HG03520 (cell line): ENCODE results near the gene VPS29.
"Not testable (repeated sequence)": the region's sequence is repeated elsewhere in the genome, so short reads cannot be mapped to it uniquely, and the experiment has no call there.

Experiments
- ATAC-seq: cut with Tn5 transposase; IDR thresholded peaks from one replicate; pipeline ENCODE4 v1.9.1; 2021; ENCODE audit warnings: mild to moderate bottlenecking, moderate library complexity; ENCODE audit not compliant: unreplicated experiment

Gene VPS29

DNA sequence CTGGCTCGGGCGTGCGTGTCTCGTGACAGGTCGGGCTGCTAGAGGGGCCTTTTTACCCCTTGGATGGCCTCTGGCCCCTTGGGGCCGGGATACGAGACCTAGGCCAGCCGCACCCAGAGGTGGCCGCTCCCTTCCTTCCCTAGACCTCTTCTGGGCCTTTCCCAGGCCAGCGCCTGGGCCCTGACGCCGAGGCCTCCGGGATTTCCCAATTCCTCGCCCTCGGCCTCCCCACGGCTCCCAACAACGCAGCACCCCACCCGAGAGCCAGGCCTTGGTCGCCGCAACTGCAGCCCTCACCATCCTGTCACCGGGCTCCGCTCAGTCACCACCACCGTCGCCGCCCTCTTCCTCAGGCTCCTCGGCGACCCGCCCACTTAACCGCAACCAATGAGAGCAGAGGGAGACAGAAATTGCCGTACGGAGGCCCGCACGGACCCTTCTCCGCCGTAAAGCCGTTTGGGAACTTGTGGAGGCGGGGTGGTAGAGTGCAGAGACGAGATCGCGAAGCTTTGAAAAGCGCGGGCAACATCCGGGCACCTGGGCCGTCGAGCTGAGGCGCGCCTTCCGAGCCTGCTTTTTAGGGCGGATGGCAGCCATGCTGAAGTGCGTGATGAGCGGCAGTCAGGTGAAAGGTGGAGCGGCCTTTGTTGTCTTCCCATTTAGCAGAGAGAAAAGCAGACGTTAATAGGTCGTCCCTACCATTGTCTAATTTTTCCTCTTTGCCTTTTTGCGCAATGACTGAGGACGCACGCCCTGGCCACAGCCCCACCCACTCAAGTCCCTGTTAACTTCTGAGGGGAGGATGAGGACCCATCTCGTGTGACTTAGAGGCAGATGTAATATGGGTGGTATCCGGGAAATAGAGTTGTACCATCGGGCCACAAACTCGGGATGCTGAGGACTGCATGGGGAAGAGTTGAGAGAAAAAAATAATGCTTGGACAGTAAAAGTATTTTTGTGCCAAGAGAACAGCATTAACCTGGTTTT is at the start of gene VPS29, which contains the start of gene RAD9B:
Gene VPS29 (minus strand): TSS at position 360 of the 987 bp plus-strand sequence. CDS start 60 bp downstream, at position 300.
Gene RAD9B (plus strand): TSS at position 580 of the 987 bp plus-strand sequence. CDS start 7 bp downstream, at position 587.
- peak; percentile 94 for ATAC-seq

DNA sequence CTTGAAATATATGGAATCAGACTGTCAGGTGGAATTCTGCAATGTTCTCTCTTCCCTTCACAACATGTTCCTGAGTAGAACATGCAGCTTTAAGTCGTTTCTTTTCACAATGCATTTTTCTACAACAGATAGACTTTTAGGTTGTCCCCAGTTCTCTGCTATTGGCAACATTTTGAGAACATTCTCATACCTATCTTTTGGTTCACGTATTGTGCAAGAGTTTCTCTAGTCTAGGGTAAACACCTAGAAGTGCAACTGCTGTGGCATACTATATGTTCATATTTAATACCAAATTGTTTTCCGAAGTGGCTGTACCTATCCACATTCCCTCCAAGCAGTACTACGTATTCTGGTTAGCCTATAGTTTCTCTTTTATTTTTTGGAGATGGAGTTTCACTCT is 49.1 kb upstream of the VPS29 start:
- no peak for ATAC-seq

DNA sequence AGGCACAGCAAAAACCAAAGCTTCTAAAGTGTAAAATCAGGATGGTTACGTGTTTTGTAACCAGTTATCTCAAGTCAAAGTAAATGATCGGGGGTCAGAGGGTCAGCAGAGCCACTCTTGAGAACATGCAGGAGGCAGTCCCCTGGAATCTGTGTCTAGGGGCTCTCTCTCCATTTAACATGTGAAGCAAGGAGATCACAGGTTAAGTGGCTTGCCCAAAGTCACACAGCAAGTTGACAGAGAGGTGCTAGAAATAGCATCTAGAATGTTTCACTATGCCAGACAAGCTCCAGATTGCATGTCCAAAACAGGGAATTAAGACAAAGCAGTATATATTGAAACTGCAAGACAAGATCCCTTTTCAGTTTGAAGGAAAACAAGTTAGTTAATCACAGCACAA is 47.8 kb upstream of the VPS29 start:
- ATAC-seq: no peak

DNA sequence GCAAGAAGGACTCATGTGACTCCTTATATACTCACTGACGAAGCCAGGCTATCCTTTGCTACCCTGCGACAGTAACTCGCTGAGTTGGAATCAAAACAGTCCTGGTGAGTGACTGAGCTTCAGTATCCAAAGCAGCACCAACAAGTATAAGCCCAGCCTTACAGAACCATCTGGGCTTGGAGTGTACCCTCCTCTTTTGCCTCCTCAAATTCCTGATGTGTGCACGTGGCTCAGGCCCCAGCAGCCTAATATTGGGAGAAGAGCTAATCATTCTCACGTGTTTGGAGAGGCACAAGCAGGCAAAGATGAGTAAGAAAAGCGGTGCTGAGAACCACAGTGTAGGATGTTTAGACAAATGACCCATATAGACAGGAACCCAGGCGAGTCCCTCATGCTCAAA is 46.8 kb upstream of the VPS29 start:
- ATAC-seq: no peak

DNA sequence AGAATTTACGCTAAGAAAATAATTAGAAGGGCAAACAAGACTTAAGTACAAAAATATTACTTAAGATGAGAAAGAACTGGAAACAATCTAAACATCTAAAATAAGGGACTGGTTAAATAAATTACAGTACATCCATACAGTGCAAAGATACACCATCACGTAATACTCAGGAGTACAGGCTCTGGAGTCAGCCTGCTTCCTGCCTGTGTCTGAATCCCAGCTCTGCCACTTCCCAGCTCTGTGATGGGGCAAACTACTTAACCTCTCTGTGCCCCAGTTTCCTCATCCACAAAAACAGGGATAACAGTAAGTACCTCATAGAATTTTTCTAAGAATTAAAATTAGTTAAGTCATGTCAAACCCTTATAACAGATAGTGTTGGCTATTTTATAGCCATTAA is 45.2 kb upstream of the VPS29 start:
- ATAC-seq: no peak

DNA sequence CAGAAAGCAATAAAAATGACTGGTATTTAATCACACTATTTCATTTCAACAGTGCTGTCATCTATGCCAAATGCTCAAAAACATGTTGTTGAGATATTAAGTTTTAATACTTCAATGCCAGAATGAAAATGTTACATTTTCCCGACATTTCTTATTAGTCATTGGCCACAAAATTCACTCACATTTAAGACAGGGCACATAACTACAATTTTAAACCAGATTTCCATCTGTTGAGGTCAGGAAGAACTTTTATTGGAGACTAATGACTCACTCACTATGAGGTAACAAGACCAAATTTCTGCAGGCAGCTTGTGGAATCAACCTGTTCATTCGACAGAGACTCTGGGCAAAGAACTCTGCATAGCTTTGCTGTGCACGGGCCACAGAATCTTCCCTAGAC is 44.4 kb upstream of the VPS29 start:
- no peak for ATAC-seq

DNA sequence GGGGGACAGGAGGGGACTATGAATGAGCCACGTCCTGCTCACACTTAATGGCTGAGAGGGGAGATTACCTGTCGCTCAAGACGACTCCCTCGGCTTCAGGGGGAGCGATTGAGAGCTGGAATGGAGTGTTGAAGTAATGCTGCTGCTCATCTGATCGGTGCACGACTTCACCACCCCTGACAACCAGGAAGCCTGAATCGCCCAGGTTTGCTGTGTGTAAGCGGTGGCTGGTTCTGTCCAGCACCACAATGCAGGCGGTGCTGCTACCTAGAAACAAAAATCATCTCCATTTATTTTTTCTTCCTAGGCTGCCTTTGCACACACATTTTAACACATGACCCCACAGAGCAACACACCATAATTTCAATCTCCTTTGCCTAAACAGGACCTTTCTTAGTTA is 43.9 kb upstream of the VPS29 start:
- no peak for ATAC-seq

DNA sequence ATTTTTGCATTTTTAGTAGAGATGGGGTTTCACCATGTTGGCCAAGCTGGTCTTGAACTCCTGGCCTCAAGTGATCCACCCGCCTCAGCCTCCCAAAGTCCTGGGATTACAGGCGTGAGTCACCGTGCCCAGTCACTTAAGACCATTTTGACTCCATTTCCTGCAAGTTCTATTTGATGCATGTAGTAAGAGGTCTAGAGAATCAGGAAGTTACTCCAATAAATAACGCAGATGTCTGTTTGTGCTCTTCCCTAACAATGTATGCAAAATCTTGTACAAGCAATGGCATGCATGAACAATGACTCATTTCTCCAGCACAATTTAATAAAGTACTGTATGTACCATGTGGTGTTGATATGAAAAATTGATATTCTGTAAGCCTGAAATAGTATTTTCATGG is 43.3 kb upstream of the VPS29 start:
- ATAC-seq: not testable (repeated sequence)

DNA sequence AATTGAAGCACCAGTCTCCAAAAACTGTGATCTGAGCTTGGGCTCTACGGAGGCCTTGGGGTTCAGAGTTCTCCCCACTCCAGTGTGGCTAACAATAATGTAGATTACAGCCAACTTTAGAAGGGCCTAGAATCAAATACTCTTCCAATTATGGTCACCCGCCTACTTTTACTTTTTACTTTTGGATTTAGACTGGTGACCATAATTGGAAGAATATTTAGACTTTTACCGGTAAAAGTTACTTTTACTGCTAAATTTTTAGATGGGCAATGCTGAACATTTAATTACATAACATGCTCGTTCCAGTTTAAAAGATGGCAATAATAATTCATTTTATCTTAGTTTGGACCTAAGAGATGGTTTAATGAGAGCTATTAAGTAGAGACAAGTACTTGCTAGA is 42.1 kb upstream of the VPS29 start:
- ATAC-seq: no peak

DNA sequence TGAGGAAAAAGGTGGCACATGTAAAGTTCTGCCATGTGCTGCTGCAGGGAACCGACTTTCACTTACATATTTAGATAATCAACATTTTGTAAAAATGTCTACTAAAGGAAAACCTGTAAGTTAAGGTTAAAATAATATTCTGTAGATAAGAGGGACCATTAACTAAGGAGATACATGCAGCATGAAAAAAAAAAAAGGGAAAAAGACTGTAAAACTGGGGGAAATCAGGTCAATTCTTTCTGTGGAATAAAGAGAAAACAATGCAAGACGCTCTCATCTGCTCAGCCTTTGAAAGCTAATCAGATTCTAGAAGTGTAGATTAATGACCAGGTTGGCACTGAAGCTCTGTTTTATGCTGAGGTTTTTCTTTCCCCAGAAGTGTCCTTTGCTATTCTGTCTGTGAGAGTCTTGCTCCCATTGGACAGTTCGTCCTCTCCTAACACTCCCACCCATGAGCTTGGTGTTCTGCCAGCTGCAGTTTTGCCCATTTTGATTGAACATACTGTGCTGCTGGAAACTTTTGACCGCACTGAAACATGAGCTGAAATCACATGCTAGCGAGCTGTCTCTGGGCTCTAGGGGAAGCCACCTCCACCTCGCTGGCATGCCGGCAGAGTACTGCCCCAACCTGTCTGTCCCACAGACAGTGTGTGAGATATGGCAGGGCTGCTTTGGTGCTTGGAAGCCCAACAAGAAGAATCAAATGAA is 41.5 kb upstream of the VPS29 start:
- no peak for ATAC-seq

DNA sequence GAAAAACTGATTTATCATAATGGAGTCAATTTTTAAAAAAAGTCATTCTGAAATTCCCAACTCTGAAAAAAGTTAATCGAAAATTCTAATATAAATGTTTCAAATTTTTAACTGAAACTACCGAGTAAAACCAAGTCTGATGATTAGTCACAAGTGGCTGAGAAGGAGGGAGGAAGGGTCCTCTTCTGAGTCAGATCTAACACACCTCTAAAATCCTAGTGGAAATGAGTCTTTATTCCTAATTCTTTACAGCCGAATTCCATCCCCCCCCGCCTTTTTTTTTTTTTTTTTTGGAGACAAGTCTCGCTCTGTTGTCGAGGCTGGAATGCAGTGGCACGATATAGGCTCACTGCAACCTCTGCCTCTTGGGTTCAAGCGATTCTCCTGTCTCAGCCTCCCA is 38.1 kb upstream of the VPS29 start:
- ATAC-seq: no peak

DNA sequence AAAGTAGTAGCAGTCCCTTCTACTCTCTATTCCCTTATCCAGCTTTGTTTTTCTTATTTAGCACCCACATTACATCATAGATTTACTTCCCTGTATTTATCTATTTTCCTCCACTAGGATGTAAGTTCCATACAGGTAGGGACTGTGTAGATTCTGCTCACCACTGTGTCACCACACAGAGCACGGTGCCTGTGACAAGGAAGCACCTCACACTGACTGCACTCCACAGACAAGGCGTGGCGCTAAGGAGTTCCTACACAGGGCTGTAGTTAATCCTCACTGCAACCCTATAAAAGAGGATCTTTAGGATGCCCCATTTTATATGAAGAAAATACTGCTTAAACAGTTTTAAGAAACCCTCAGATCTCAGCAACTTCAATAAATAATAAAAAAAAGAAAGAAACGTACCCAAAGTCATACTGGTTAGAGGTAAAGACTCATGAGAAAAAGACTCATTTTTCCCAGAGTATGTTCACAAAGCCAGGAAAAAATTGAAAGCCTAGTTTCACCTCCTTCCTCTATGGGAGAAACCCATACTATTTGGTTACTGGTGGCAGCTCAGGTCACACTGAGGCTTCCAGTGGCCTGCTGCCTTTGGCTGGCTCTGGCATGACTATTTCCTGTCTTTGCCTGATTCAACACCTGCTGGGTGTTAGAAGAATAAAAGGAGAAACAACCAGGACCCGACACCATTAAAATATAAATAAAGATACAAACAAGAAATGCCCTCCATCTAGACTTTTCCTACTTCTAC is 37.1 kb upstream of the VPS29 start:
- ATAC-seq: no peak

DNA sequence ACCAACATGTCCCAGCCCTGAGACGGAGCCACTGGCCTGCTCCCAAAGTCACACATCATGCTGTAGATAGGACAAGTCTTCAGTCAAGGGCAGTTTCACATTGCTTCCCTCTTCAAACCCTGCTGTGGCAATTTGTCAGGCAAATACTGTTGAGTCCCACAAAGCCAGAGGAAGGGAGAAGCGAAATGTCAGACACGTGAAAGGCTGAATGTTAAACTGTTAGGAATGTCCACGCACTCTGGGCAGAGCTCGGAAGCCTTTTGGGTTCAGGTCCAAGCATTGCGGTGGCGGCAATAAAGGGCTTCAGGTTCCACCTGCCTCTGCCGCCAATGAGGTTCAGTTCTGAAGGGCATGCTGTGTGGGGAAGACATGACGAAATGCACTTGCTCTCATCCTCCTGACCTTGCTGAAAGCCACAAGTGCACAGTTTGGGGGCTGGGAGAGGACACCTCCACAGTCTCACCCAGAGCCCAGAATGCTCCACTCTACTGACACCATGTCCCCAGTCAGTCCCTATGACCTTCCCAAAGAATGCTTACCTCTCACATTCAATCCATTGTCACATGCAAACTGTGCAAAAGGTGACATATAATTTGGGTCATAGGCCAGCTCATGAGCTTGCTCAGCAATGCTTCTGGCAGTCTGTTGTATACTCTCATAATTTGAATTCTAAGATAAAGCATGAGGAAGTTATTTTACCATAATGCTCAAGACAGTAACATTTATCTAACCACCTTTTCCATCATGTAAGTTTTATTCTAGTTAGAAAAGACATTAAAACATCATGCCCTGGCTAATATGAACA is 35.9 kb upstream of the VPS29 start:
- no peak for ATAC-seq

DNA sequence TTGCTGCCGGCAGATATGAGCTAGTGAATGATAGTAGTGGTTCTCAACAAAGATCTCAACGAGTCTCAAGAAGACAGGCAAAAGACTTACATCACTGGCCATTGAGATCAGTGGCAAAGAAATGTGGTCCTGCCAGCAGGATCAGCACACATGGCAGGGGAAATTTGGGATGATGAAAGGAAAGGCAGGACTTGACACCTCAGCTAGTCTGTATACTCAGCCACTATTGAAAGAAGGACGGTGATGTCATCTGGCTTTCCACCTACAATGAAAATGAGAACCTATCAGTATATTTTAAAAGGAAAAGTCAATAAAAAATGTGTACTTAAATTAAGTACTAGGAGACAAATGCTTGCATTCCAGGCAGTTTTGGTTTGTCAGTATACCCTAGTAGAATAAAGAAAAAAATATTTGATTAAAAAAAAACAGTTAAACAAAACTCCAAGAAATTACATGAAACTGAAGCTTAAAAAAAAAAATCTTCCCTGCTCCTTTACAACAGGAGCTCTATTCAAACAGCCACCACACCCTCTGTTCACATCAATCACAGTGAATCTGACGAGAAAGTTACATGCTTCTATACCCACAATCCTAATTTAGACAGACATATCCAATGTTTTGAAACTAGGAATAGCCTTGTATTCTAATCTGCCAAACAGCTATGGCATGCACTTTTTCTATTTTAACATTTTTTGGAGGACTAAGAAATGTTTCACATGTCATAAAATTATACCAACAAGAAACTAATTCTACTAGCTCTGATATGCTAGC is 35.1 kb upstream of the VPS29 start:
- ATAC-seq: no peak

DNA sequence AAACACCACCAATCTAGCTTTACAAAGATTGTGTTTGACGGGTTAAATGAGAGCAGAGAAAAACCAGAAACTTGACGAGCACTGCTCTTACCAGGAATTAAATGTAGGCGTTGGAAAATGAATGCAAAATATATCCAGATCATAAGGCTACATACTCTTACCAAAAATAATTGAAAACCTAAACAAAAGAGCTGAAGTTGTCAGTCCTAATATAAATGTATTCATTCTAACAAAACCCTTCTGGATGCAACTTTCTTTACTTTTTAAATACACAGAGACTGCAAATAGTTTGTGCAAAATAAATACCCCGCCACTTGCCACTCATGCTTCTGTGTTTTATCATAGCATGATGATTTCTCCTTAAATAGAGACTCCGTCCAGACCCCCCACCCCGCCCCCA is 32.9 kb upstream of the VPS29 start:
- ATAC-seq: no peak

DNA sequence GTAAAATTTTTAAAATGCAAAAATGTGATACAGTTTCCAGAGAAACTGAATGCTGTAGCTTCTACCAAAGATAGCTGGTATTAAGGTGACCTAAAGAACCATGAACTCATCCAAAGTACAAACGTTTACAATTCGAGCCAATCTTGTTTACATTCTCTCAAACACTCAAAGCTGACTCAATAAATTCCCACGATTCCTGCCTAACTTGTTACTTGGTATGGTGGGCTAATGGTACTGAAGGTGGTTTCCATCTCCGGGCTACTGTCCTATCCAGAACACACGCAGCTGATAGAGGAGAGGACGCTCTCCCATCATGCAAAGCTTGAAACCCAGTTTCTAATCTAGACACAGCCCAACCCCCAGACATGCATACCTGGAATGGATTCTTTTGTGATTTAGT is 31.7 kb upstream of the VPS29 start:
- ATAC-seq: no peak

DNA sequence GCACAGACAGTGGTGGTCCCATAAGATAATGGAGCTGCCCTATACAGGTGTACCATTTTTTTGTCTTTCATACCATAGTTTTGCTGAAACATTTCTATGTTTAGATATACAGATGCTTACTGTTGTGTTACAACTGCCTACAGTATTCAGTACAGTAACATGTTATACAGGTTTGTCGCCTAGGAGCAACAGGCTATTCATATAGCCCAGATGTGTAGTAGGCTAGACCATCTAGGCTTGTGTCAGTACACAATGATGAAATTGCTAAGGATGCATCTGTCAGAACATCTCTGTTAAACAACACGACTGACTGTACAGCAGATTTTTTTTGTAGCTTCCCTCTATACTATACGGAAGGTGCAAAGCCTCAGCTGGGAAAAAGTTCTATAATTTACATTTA is 30.7 kb upstream of the VPS29 start:
- ATAC-seq: no peak

DNA sequence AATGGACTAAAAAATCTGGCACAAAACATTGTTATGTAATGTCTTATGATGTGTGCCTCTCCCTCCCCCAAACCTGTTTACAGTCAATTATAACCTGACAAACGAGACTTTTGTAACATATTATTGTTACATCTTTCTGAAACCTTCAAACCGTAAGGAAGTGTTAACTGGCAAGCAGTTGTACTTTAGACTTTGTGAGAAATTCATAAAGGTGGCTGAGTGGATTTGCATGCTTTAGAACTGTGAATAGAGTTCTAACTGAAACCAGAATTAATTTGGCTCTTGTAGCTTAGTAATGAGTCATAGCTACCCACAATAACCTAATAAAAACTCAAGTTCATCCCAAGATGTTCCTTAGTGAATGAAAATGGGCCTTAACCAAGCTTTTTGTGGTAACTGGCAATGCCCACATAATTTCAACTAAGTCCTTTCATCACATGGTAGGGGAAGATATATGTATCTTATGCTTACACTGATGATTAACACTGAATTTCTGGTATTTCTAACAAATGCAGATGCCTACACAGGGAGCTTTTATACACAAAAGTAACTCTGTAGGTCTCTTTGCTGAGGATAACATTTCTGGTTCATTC is 29.9 kb upstream of the VPS29 start:
- peak; percentile 79 for ATAC-seq

DNA sequence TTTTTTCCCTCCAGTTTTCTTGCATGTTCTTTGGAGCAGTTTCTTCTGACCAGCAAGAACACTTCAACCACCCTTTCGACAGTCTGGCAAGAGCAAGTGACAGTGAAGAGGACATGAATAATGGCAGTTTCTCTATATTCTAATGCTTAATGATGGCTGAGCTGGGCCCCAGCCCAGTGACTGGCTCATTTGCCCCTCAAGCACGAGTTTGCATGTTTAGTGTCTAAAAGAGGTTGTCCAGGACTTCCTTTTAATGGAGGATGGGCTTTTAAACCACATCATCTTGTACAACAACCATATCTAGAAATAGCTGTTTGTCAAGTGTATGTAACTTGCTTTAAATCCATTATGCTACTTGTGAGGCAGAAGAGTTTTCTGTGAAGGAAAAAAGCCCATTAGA is 28.6 kb upstream of the VPS29 start:
- ATAC-seq: no peak
